Ramos (cell line): Measurements from ENCODE around the gene MYADML2.

Experiments
- in situ Hi-C: fragments of 300-500 bp; cut with MboI; formaldehyde crosslinking; loops from one replicate; pipeline ENCODE4 v1.14.3; 2022; ENCODE audit warnings: low sequenced_read_pairs; ENCODE audit not compliant: unreplicated experiment

MYADML2 gene

GRCh38 chr17:81978524-81979298, 31.7 kb upstream of the MYADML2 start:
- in situ Hi-C loops = no loop called here

GRCh38 chr17:81977211-81977808, 30.3 kb upstream of the MYADML2 start, which contains the start of gene ASPSCR1:
TSS of gene ASPSCR1 (plus strand) at chr17:81977629. CDS start at chr17:81977647, 18 bp downstream.
- in situ Hi-C loops = no loop called here

GRCh38 chr17:81976332-81977210, 29.5 kb upstream of the MYADML2 start:
- in situ Hi-C loops = no loop called here

GRCh38 chr17:81973432-81973831, 26.4 kb upstream of the MYADML2 start:
- in situ Hi-C loops = no loop called here

DNA sequence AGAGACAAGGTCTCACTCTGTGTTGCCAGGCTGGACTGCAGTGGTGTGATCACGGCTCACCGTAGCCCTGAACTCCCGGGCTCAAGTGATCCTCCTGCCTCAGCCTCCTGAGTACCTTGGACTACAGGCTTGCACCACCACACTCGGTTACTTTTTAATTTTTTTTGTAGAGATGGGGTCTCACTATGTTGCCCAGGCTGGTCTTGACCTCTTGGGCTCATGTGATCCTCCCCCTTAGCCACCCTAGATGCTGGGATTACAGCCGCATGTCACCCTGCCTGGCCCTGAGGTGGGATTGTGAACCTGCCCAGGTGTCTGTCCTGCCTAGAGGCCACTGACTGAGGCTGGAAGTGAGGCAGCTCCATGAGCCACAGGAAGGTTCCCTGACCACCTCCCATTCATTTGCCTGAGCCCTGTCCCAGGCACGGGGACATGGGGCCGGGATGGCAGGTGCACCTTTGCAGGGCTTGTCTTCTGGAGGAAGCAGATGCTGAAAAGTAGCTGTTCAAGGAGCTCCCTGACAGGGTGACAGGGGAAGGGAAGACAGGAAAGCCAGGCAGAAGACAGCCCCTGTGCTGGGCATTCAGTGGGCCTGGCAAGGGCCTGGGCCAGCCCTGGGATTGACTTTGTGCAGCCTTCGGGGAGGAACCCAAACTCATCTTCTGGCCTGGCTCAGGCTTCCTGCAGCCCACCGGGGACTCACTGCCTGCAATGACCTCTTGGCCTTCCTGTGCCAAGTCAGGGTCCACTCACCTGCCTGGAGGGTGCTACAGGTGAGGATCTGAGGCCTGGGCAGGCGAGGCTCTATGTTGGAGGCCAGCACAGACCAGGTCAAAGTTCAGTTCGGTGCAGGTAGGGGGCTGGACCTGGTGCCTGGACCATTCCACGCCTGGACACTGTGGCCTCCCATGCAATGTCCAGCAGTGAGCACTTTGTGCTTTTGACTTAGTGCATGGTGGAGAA, 22.1 kb upstream of the MYADML2 start:
- in situ Hi-C loops = no loop called here

GRCh38 chr17:81968396-81968745, 21.3 kb upstream of the MYADML2 start:
- in situ Hi-C loops = no loop called here

DNA sequence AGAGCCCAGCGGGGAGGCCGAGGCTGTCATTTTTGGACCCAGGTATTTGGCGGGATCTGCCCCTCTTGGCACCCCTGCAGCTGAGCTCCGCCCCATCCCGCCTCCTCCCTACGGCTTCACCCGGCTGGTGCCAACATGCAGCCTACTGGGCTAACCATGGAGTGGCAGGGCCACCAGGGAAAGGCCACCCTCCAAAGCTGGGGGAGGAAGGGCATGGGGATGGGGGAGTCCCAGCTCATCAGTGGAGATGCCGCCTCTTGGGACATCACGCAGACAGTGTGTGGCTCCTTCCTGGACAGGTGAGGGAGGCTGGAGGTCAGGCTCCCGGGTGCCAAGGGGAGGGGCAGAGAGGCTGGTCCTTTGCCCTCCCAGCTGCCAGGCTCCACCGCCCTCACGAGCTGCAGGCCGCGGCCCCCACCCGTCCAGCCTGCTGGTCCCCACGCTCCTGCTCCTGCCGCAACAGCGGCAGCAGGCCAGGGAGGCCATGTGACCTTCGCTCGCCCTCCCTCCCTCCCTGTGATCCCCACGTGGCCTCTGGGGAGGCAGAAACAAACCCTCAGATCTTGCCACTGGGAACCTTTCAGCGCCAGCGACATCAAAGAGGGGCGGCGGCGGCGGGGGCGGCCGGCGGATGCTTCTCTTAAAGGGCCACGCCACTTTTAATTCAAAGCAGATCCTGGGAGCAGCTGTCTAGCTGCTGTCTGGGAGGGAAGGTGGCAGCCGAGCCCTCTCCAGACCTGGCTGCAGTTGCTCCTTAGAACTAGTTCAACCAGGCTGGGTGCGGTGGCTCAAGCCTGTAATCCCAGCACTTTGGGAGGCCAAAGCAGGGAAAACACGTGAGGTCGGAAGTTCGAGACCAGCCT, 20.7 kb upstream of the MYADML2 start:
- in situ Hi-C loops = no loop called here

DNA sequence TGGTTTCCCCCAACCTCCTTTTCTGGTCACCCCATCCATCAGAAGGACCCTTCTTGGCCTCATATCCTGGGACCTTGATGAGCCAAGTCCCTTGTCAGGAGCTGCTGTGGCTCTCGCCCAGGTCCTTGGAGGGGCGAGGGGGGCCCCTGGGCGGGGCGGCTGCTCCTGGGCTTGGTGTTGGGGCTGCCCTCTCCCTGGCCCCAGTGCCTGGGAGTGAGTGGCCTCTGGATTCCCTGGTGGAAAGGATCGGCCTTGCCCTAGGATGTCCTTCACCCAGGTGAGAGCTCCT, 20.2 kb upstream of the MYADML2 start:
- in situ Hi-C loops = no loop called here

DNA sequence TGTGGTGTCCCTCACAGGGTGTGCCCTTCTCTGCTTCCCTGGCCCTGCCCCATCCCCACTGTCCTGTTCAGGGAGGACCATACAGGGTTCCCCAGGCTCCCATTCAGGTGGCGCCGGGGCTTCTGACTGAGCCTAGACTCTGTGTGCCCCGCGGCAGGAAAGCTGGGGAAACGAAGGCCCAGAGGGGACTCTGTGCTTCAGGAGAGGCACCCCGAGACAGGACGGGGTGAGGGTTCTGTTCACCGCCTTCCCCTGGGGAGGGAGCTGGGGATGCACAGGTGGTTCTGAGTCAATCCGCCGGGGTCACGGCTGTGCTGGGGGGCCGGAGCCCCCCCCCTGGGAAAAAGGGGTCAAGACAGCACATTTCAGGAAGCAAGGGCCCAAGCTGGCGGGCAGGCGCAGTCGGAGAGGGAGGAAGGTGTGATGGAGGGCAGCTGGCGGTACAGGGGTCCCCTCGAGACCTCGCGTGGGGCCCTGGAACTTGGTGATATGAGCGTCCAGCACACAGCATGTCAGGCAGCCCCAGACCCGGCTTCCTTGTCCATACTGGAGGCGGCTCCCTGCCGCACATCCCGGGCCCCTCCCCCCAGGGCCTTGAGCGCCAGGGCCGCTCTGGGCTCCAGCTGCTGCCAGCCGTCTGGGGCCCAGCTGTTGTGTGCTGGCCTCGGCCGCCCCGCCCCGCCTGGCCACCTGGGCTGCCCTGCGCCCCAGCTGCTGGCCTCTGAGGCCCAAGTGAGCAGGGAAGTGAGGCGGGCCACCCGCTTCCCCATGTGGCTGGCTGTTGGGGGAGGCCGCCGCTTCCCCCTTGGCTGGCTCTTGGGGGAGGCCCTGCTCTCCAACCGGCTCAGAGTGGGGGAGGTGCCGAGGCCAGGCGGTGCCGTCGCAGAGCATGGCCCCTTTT, 19.6 kb upstream of the MYADML2 start:
- in situ Hi-C loops = no loop called here

- in situ Hi-C loops = no loop called here
Measured at GRCh38 chr17:81964081-81964849, 17.2 kb upstream of the MYADML2 start.

- in situ Hi-C loops = no loop called here
Measured at GRCh38 chr17:81962499-81963441, 15.7 kb upstream of the MYADML2 start.

DNA sequence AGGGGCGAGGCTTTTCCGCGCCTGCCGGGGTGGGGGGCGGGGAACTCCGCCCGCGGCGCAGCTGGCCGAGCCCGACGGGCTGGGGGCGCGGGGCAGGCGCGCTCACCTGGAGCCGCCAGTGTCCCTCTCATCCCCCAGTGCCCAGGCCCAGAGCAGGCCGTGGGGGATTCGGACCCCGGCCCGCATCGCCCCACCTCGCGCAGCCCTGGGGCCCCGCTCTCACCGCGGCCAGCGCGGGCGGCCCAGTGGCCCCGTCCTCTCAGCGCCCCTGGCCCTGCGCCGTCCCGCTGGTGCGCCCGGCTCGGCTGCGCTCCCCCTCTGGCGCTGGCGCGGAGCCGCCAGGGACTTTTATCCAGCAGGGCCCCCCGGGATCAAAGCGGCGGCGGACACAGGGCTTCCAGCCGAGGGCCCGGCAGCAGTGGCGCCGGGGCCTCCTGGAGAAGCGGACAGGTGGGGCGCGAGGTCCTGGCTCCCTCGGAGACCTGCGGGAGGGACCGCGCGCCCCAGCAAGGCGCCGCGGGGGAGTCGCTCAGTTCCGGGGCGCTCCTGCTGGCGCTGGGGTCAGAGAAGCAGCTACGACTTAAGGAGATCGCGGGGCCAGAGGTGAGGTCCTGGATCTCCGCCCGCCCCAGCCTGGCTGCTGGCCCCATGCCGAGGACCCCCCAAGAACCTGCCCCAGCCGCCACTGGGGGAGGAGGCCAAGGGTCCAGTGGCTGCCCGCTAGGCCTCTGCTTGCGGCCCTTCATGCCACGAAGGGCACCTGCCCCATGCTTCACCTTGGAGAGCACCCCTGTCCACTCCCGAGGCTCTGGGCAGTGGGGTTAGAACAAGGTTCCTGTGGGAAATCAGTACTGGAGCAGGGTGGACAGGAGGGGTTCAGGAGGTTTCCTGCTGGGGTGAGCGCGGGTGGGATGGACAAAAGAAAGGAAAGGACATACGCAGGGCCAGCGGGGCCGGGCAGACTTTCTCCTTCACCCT, 14.8 kb upstream of the MYADML2 start:
- in situ Hi-C loops = no loop called here

DNA sequence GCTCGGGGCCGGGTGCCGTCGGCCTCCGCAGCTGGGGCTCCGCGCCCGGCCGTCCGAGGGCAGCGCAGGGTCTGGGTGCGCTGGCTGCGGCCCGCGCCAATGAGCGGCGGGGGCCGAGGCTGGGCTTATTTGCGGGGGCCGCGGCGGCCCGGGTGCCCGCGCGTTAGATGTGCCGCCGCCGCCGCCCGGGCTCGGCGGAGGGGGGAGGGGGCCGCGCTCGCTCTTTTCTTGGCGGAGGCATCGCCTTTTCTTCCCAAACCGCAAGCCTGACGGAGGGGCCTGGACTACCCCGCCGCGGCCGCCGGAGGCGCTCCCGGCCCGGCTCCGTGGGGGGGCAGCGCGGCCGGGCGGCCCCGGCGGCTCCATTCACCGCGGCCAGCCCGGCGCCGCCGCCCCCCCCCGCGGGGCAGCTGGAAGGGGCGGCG, 14.1 kb upstream of the MYADML2 start, which contains the start of gene NOTUM:
Gene NOTUM, minus strand, starts transcription at position 101 of the 425 bp plus-strand sequence. CDS start 278 bp downstream, outside the sequence.
- in situ Hi-C loops = no loop called here

- in situ Hi-C loops = no loop called here
Measured at GRCh38 chr17:81960130-81960958, 13.3 kb upstream of the MYADML2 start.
